K562 treated with DMSO at 1 percent for 4 hours (cell line): Measurements from ENCODE around the gene NEAT1. TPM values are rescaled to one million over a fixed set of nuclear protein-coding genes. Genes with fewer than 3 reads are reported as not detected.

Source experiments
- total RNA-seq: library from RNA; unstranded; fragments of 300-600 nt; gene quantifications from 2 replicates; pipeline ENCODE4 v1.2.3, GENCODE V29; 2022; ENCODE audit not compliant: insufficient read depth

Gene NEAT1
- 17.6 and 22.8 TPM in 2 replicates for total RNA-seq

GRCh38 chr11:65422633-65423515, at the start of gene NEAT1:
TSS of gene NEAT1 (plus strand) at chr11:65422798.

GRCh38 chr11:65382033-65382803, 40.4 kb upstream of the NEAT1 start, which contains the start of gene SLC25A45:
TSS of gene SLC25A45 (minus strand) at chr11:65382646. CDS start at chr11:65381951, 695 bp downstream.

GRCh38 chr11:65386307-65387140, 36.1 kb upstream of the NEAT1 start, which contains the start of gene FRMD8:
TSS of gene FRMD8 (plus strand) at chr11:65386637. CDS start at chr11:65387037, 400 bp downstream.

Other genes starting within 250 kb of the NEAT1 start
- gene CAPN1, start 240.9 kb upstream of the NEAT1 start, total RNA-seq: 149 and 191 TPM in 2 replicates
- 14.6 and 18.3 TPM in 2 replicates for gene POLA2, start 160.8 kb upstream of the NEAT1 start, total RNA-seq
- 1.9 and 3.4 TPM in 2 replicates for gene CDC42EP2, start 107.9 kb upstream of the NEAT1 start, total RNA-seq
- 50.7 and 55.1 TPM in 2 replicates for gene DPF2, start 88.9 kb upstream of the NEAT1 start, total RNA-seq
- 2.2 and 4.9 TPM in 2 replicates for gene TIGD3, start 68.0 kb upstream of the NEAT1 start, total RNA-seq
- 0.77 and 2.0 TPM in 2 replicates for gene SLC25A45, start 40.2 kb upstream of the NEAT1 start, total RNA-seq
- 36.4 and 36.5 TPM in 2 replicates for gene FRMD8, start 36.2 kb upstream of the NEAT1 start, total RNA-seq
- gene MALAT1, start 76.2 kb downstream of the NEAT1 start, total RNA-seq: 124 and 165 TPM in 2 replicates
- gene SCYL1, start 102.3 kb downstream of the NEAT1 start, total RNA-seq: 117 and 125 TPM in 2 replicates
- 32.3 and 42.6 TPM in 2 replicates for gene LTBP3, start 135.6 kb downstream of the NEAT1 start, total RNA-seq
- gene ZNRD2, start 147.7 kb downstream of the NEAT1 start, total RNA-seq: 37.9 and 48.3 TPM in 2 replicates
- gene FAM89B, start 149.7 kb downstream of the NEAT1 start, total RNA-seq: 64.3 and 74.6 TPM in 2 replicates
- 74.1 and 75.4 TPM in 2 replicates for gene EHBP1L1, start 153.3 kb downstream of the NEAT1 start, total RNA-seq
- 1.6 and 2.1 TPM in 2 replicates for gene KCNK7, start 173.0 kb downstream of the NEAT1 start, total RNA-seq
- gene MAP3K11, start 191.4 kb downstream of the NEAT1 start, total RNA-seq: 58.9 and 66.8 TPM in 2 replicates
- gene PCNX3, start 193.0 kb downstream of the NEAT1 start, total RNA-seq: 31.8 and 46.2 TPM in 2 replicates
- gene SIPA1, start 215.3 kb downstream of the NEAT1 start, total RNA-seq: 55.3 and 62.8 TPM in 2 replicates
- gene RELA, start 240.1 kb downstream of the NEAT1 start, total RNA-seq: 58.1 and 70.6 TPM in 2 replicates